ENCODE results near the gene DNAH10.

DNAH10 gene

GRCh38 chr12:123984903-123985302 lies 222.8 kb downstream of the DNAH10 start:
- H3K79me2 ChIP-seq (ENCODE audit: insufficient read depth, low read length) = peaks cover 57% of the 10 kb centered on the region
- H3K9me2 ChIP-seq (replicated peaks; ENCODE audit: low read depth, low read length) = no peaks in the 10 kb centered on the region
- H3K4me1 ChIP-seq (ENCODE audit: insufficient read depth, low read length, poor library complexity, severe bottlenecking) = peaks cover 6% of the 10 kb centered on the region
- peaks cover 27% of the 10 kb centered on the region for H4K20me1 ChIP-seq (ENCODE audit: insufficient read depth, low read length, poor library complexity, severe bottlenecking)
- no peaks in the 10 kb centered on the region for H3K27me3 ChIP-seq (ENCODE audit: insufficient read depth, low read length, poor library complexity, severe bottlenecking)
- H3K9ac ChIP-seq (ENCODE audit: low read depth, low read length, poor library complexity, severe bottlenecking) = no peak overlapping the region
- no peak overlapping the region for H3K4me3 ChIP-seq (ENCODE audit: low read length, poor library complexity, severe bottlenecking)
- H3K9me3 ChIP-seq (ENCODE audit: insufficient read depth, low read depth, low read length) = no peaks in the 10 kb centered on the region
- no peaks in the 10 kb centered on the region for H3F3A ChIP-seq (ENCODE audit: low read depth)
- peaks cover 22% of the 10 kb centered on the region; the same call in 1 of the 2 replicates for H3K36me3 ChIP-seq (ENCODE audit: insufficient read depth, low read length)
- TF ChIP-seq EZH2phosphoT487 (IDR thresholded peaks at IDR 0.05; ENCODE audit: borderline replicate concordance) = no peak
- TF ChIP-seq CTCF (conservative IDR thresholded peaks at IDR 0.05; ENCODE audit: low read length) = no peak
- H2AFZ ChIP-seq (ENCODE audit: low read length) = no peak overlapping the region
- no peak overlapping the region for H3K4me2 ChIP-seq (ENCODE audit: low read depth, low read length, poor library complexity, severe bottlenecking)

Data from Loucy (cell line).